H1 (cell line): ENCODE results near the gene EPHA6.

Experiments used
- BRCA1 ChIP-seq: IDR thresholded peaks from 2 replicates; pipeline ENCODE4 v1.6.1; 2012; ENCODE audit warnings: low read depth, low read length, improper control_type of control experiment
- CBX5 ChIP-seq: fragments of 300-800, 300-1000 bp; sonication (generic); IDR thresholded peaks from 2 replicates; pipeline ENCODE4 v1.7.1; 2016; ENCODE audit warnings: antibody characterized with exemption, low read length, low read depth
- CTCF ChIP-seq, 3 experiments: IDR thresholded peaks; 1 replicate in 2 of 3; 2 replicates in 1 of 3; pipeline versions ENCODE4 v1.5.1 to v1.6.1; 2011; ENCODE audit warnings: low read length in 3 of 3, mild to moderate bottlenecking in 3 of 3, inconsistent platforms in 2 of 3, low read depth in 1 of 3, moderate library complexity in 1 of 3; ENCODE audit not compliant: insufficient read depth in 1 of 3; ENCODE audit errors: control extremely low read depth in 1 of 3
- E2F6 ChIP-seq: IDR thresholded peaks from 2 replicates; pipeline ENCODE4 v1.6.1; 2012; ENCODE audit warnings: inconsistent platforms
- EP300 ChIP-seq, 2 experiments: IDR thresholded peaks; 1 replicate in 1 of 2; 2 replicates in 1 of 2; pipeline ENCODE4 v1.6.1; 2011 to 2012; ENCODE audit warnings: low read depth in 2 of 2, low read length in 2 of 2, mild to moderate bottlenecking in 2 of 2, borderline replicate concordance in 1 of 2, inconsistent platforms in 1 of 2, moderate library complexity in 1 of 2
- JUND ChIP-seq: IDR thresholded peaks from 2 replicates; pipeline ENCODE4 v1.6.1; 2011; ENCODE audit warnings: mild to moderate bottlenecking, improper control_type of control experiment, low read length
- POLR2AphosphoS5 ChIP-seq: IDR thresholded peaks from 2 replicates; pipeline ENCODE4 v1.6.1; 2011; ENCODE audit warnings: low read depth, low read length
- SUZ12 ChIP-seq: fragments of 200-600 bp; sonication (generic); IDR thresholded peaks from 2 replicates; pipeline ENCODE4 v1.6.1; 2012; ENCODE audit warnings: mild to moderate bottlenecking, inconsistent platforms, low read length, moderate library complexity, mixed read lengths
- TCF12 ChIP-seq: IDR thresholded peaks from 2 replicates; pipeline ENCODE4 v1.6.1; 2011; ENCODE audit warnings: low read depth, mild to moderate bottlenecking, low read length

- TF ChIP-seq BRCA1 (no peak), CTCF (IDR thresholded peaks at IDR 0.05; ENCODE audit: control extremely low read depth in 1 of 3, insufficient read depth in 1 of 3, low read depth in 1 of 3, low read length in 3 of 3) (no peak), SUZ12 (no peak), TCF12 (no peak), JUND (no peak), EP300 (IDR thresholded peaks at IDR 0.05; ENCODE audit: borderline replicate concordance in 1 of 2, low read depth in 2 of 2, low read length in 2 of 2) (no peak), CBX5 (no peak), POLR2AphosphoS5 (no peak), E2F6 (no peak)
Observed at GRCh38 chr3:96843505-96844203, 29.3 kb downstream of the EPHA6 start.
